Lower leg skin (tissue), 4 donors: Measurements from ENCODE around the gene C1QC. TPM values are rescaled to one million over a fixed set of nuclear protein-coding genes. Genes with fewer than 3 reads are reported as not detected.

Experiments
- DNase-seq, 2 donors: peaks; one replicate each; pipeline ENCODE4 v3.0.0-alpha.2; 2019; ENCODE audit warnings: low spot score in 2 of 2
- H3K4me3 ChIP-seq: fragments of 200-600 bp; sonication (generic); 2 replicates; pipeline ENCODE4 v1.5.1; 2017; ENCODE audit warnings: mild to moderate bottlenecking, low read depth; ENCODE audit not compliant: poor library complexity, severe bottlenecking
- CTCF ChIP-seq, 3 donors: fragments of 450-650 bp; IDR thresholded peaks; one replicate each; pipeline ENCODE4 v1.5.1; 2016; ENCODE audit warnings: antibody characterized with exemption in 3 of 3, mild to moderate bottlenecking in 3 of 3, moderate library complexity in 2 of 3
- POLR2A ChIP-seq, 2 donors: fragments of 450-650 bp; IDR thresholded peaks; one replicate each; pipeline ENCODE4 v1.6.1; 2016 to 2017; ENCODE audit warnings: antibody characterized with exemption in 2 of 2, mild to moderate bottlenecking in 1 of 2, moderate library complexity in 1 of 2
- WGBS, 2 donors: methylation state at CpG; one replicate each; pipeline ENCODE4 v1.1.5; 2018; 5-methylcytosine and 5-hydroxymethylcytosine counted together
- intact Hi-C: fragments of 100-400 bp; cut with DNase I; formaldehyde crosslinking; loops from one replicate; pipeline ENCODE4 v1.15.0; 2023; ENCODE audit warnings: low total_unique reads
- total RNA-seq, 4 donors: library from RNA; depleted of rRNA; stranded (reverse); fragments of >200 nt; gene quantifications; one replicate each; pipeline ENCODE4 v1.1.0, GENCODE V29; 2016

C1QC gene
- total RNA-seq, 4 donors from 2014 or later = 12.9 to 63.0 (median 32.7) TPM

- whole genome bisulfite sequencing, 2 donors = 45 to 65% methylated on average over 14 to 21 of the region's 22 CpGs
Observed at GRCh38 chr1:22600071-22600816, 43.2 kb upstream of the C1QC start.

GRCh38 chr1:22600817-22601605 lies 42.4 kb upstream of the C1QC start:
- TF ChIP-seq POLR2A (IDR thresholded peaks at IDR 0.05) = no peak
- no peak for TF ChIP-seq CTCF (IDR thresholded peaks at IDR 0.05)
- no peak overlapping the region for H3K4me3 ChIP-seq
- intact Hi-C loops = no loop called here
- DNase-seq = no peak
- 84 to 85% methylated on average over 31 to 36 of the region's 39 CpGs for WGBS, 2 donors

More at GRCh38 chr1:22600071-22600816, 43.2 kb upstream of the C1QC start:
- H3K4me3 ChIP-seq = no peak overlapping the region
- DNase-seq = no peak
- TF ChIP-seq POLR2A (IDR thresholded peaks at IDR 0.05) (no peak), CTCF (IDR thresholded peaks at IDR 0.05) (no peak)
- intact Hi-C loops = no loop called here

- intact Hi-C loops = no loop called here
- WGBS, 2 donors = 88 to 92% methylated on average over 6 of the region's 12 CpGs
- TF ChIP-seq POLR2A (IDR thresholded peaks at IDR 0.05) (no peak), CTCF (IDR thresholded peaks at IDR 0.05) (no peak)
- no peak overlapping the region for H3K4me3 ChIP-seq
- DNase-seq = no peak
Observed at GRCh38 chr1:22601610-22602009, 41.8 kb upstream of the C1QC start.

GRCh38 chr1:22602060-22602740 lies 41.2 kb upstream of the C1QC start:
- intact Hi-C loops = no loop called here
- H3K4me3 ChIP-seq = no peak overlapping the region
- no peak for TF ChIP-seq POLR2A (IDR thresholded peaks at IDR 0.05)
- no peak for TF ChIP-seq CTCF (IDR thresholded peaks at IDR 0.05)
- 83 to 84% methylated on average over 11 to 15 of the region's 18 CpGs for WGBS, 2 donors
- no peak for DNase-seq

- H3K4me3 ChIP-seq = no peak overlapping the region
- 42 to 50% methylated on average over 4 of the region's 4 CpGs for WGBS, 2 donors
- no peak for TF ChIP-seq CTCF (IDR thresholded peaks at IDR 0.05)
- TF ChIP-seq POLR2A (IDR thresholded peaks at IDR 0.05) = no peak
- intact Hi-C loops = no loop called here
- no peak for DNase-seq
Observed at GRCh38 chr1:22606161-22606560, 37.3 kb upstream of the C1QC start.
